Measurements from ENCODE around the gene STPG2. TPM values are rescaled to one million over a fixed set of nuclear protein-coding genes. Genes with fewer than 3 reads are reported as not detected.

STPG2 gene
- total RNA-seq, 1 donor from 2014 or later, result 0.52 TPM

GRCh38 chr4:97978791-97979488, 164.3 kb downstream of the STPG2 start:
- Histone ChIP-seq H3K9me3 (ENCODE audit: control insufficient read depth in 3 of 3, low read length in 3 of 3) (no peaks in the 10 kb centered on the region), H3K36me3 (ENCODE audit: control insufficient read depth in 3 of 3, insufficient read depth in 3 of 3, low read length in 3 of 3) (no peaks in the 10 kb centered on the region), H3K4me3 (ENCODE audit: low read length in 3 of 3) (no peak overlapping the region), H3K4me1 (ENCODE audit: control insufficient read depth in 3 of 3, insufficient read depth in 3 of 3, low read length in 3 of 3) (no peaks in the 10 kb centered on the region), H3K27me3 (ENCODE audit: control insufficient read depth in 3 of 3, insufficient read depth in 3 of 3, low read length in 3 of 3) (no peaks in the 10 kb centered on the region), H3K27ac (ENCODE audit: low read depth, low read length) (no peak overlapping the region), H3K9ac (ENCODE audit: low read depth in 1 of 3, low read length in 3 of 3) (no peak overlapping the region)

- H3K4me3 ChIP-seq (ENCODE audit: low read length in 3 of 3), result no peak overlapping the region
- no peak overlapping the region for H3K27ac ChIP-seq (ENCODE audit: low read depth, low read length)
- no peaks in the 10 kb centered on the region for H3K27me3 ChIP-seq (ENCODE audit: control insufficient read depth in 3 of 3, insufficient read depth in 3 of 3, low read length in 3 of 3)
- no peaks in the 10 kb centered on the region for H3K4me1 ChIP-seq (ENCODE audit: control insufficient read depth in 3 of 3, insufficient read depth in 3 of 3, low read length in 3 of 3)
- H3K9me3 ChIP-seq (ENCODE audit: control insufficient read depth in 3 of 3, low read length in 3 of 3), result peaks cover 0 to 2% (median 0%) of the 10 kb centered on the region in 3 donors
- no peak overlapping the region for H3K9ac ChIP-seq (ENCODE audit: low read depth in 1 of 3, low read length in 3 of 3)
- H3K36me3 ChIP-seq (ENCODE audit: control insufficient read depth in 3 of 3, insufficient read depth in 3 of 3, low read length in 3 of 3), result no peaks in the 10 kb centered on the region
These were observed 189.9 kb downstream of the STPG2 start for GRCh38 chr4:97953171-97953941.

- H3K36me3 ChIP-seq (ENCODE audit: control insufficient read depth in 3 of 3, insufficient read depth in 3 of 3, low read length in 3 of 3), result no peaks in the 10 kb centered on the region
- no peaks in the 10 kb centered on the region for H3K27me3 ChIP-seq (ENCODE audit: control insufficient read depth in 3 of 3, insufficient read depth in 3 of 3, low read length in 3 of 3)
- H3K4me1 ChIP-seq (ENCODE audit: control insufficient read depth in 3 of 3, insufficient read depth in 3 of 3, low read length in 3 of 3), result no peaks in the 10 kb centered on the region
- no peak overlapping the region for H3K4me3 ChIP-seq (ENCODE audit: low read length in 3 of 3)
- H3K27ac ChIP-seq (ENCODE audit: low read depth, low read length), result no peak overlapping the region
- peaks cover 0 to 2% (median 0%) of the 10 kb centered on the region in 3 donors for H3K9me3 ChIP-seq (ENCODE audit: control insufficient read depth in 3 of 3, low read length in 3 of 3)
- H3K9ac ChIP-seq (ENCODE audit: low read depth in 1 of 3, low read length in 3 of 3), result no peak overlapping the region
These were observed 190.5 kb downstream of the STPG2 start for GRCh38 chr4:97952763-97953162.

- no peak overlapping the region for H3K4me3 ChIP-seq (ENCODE audit: low read length in 3 of 3)
- H3K36me3 ChIP-seq (ENCODE audit: control insufficient read depth in 3 of 3, insufficient read depth in 3 of 3, low read length in 3 of 3), result no peaks in the 10 kb centered on the region
- no peaks in the 10 kb centered on the region for H3K27me3 ChIP-seq (ENCODE audit: control insufficient read depth in 3 of 3, insufficient read depth in 3 of 3, low read length in 3 of 3)
- H3K9me3 ChIP-seq (ENCODE audit: control insufficient read depth in 3 of 3, low read length in 3 of 3), result peaks cover 0 to 2% (median 0%) of the 10 kb centered on the region in 3 donors
- H3K4me1 ChIP-seq (ENCODE audit: control insufficient read depth in 3 of 3, insufficient read depth in 3 of 3, low read length in 3 of 3), result no peaks in the 10 kb centered on the region
- no peak overlapping the region for H3K9ac ChIP-seq (ENCODE audit: low read depth in 1 of 3, low read length in 3 of 3)
- no peak overlapping the region for H3K27ac ChIP-seq (ENCODE audit: low read depth, low read length)
These were observed 192.4 kb downstream of the STPG2 start for GRCh38 chr4:97950836-97951235.

- Histone ChIP-seq H3K9me3 (ENCODE audit: control insufficient read depth in 3 of 3, low read length in 3 of 3) (peaks cover 0 to 3% (median 3%) of the 10 kb centered on the region in 3 donors), H3K36me3 (ENCODE audit: control insufficient read depth in 3 of 3, insufficient read depth in 3 of 3, low read length in 3 of 3) (no peaks in the 10 kb centered on the region), H3K27ac (ENCODE audit: low read depth, low read length) (no peak overlapping the region), H3K4me1 (ENCODE audit: control insufficient read depth in 3 of 3, insufficient read depth in 3 of 3, low read length in 3 of 3) (no peaks in the 10 kb centered on the region), H3K27me3 (ENCODE audit: control insufficient read depth in 3 of 3, insufficient read depth in 3 of 3, low read length in 3 of 3) (no peaks in the 10 kb centered on the region), H3K9ac (ENCODE audit: low read depth in 1 of 3, low read length in 3 of 3) (no peak overlapping the region), H3K4me3 (ENCODE audit: low read length in 3 of 3) (no peak overlapping the region)
These were observed 200.3 kb downstream of the STPG2 start for GRCh38 chr4:97942951-97943350.

- no peaks in the 10 kb centered on the region for H3K4me1 ChIP-seq (ENCODE audit: control insufficient read depth in 3 of 3, insufficient read depth in 3 of 3, low read length in 3 of 3)
- no peak overlapping the region for H3K9ac ChIP-seq (ENCODE audit: low read depth in 1 of 3, low read length in 3 of 3)
- H3K9me3 ChIP-seq (ENCODE audit: control insufficient read depth in 3 of 3, low read length in 3 of 3), result peaks cover 0 to 3% (median 3%) of the 10 kb centered on the region in 3 donors
- no peak overlapping the region for H3K4me3 ChIP-seq (ENCODE audit: low read length in 3 of 3)
- H3K27ac ChIP-seq (ENCODE audit: low read depth, low read length), result no peak overlapping the region
- no peaks in the 10 kb centered on the region for H3K27me3 ChIP-seq (ENCODE audit: control insufficient read depth in 3 of 3, insufficient read depth in 3 of 3, low read length in 3 of 3)
- H3K36me3 ChIP-seq (ENCODE audit: control insufficient read depth in 3 of 3, insufficient read depth in 3 of 3, low read length in 3 of 3), result no peaks in the 10 kb centered on the region
These were observed 201.1 kb downstream of the STPG2 start for GRCh38 chr4:97942137-97942536.

- Histone ChIP-seq H3K9me3 (ENCODE audit: control insufficient read depth in 3 of 3, low read length in 3 of 3) (peaks cover 0 to 3% (median 3%) of the 10 kb centered on the region in 3 donors), H3K9ac (ENCODE audit: low read depth in 1 of 3, low read length in 3 of 3) (no peak overlapping the region), H3K27ac (ENCODE audit: low read depth, low read length) (no peak overlapping the region), H3K27me3 (ENCODE audit: control insufficient read depth in 3 of 3, insufficient read depth in 3 of 3, low read length in 3 of 3) (no peaks in the 10 kb centered on the region), H3K4me1 (ENCODE audit: control insufficient read depth in 3 of 3, insufficient read depth in 3 of 3, low read length in 3 of 3) (no peaks in the 10 kb centered on the region), H3K4me3 (ENCODE audit: low read length in 3 of 3) (no peak overlapping the region), H3K36me3 (ENCODE audit: control insufficient read depth in 3 of 3, insufficient read depth in 3 of 3, low read length in 3 of 3) (no peaks in the 10 kb centered on the region)
These were observed 205.1 kb downstream of the STPG2 start for GRCh38 chr4:97938141-97938540.

GRCh38 chr4:97924341-97924958, 218.8 kb downstream of the STPG2 start:
- H3K4me3 ChIP-seq (ENCODE audit: low read length in 3 of 3), result no peak overlapping the region

GRCh38 chr4:97923096-97923495, 220.2 kb downstream of the STPG2 start:
- Histone ChIP-seq H3K4me1 (ENCODE audit: control insufficient read depth in 3 of 3, insufficient read depth in 3 of 3, low read length in 3 of 3) (no peaks in the 10 kb centered on the region), H3K27me3 (ENCODE audit: control insufficient read depth in 3 of 3, insufficient read depth in 3 of 3, low read length in 3 of 3) (no peaks in the 10 kb centered on the region), H3K36me3 (ENCODE audit: control insufficient read depth in 3 of 3, insufficient read depth in 3 of 3, low read length in 3 of 3) (no peaks in the 10 kb centered on the region), H3K27ac (ENCODE audit: low read depth, low read length) (no peak overlapping the region), H3K4me3 (ENCODE audit: low read length in 3 of 3) (no peak overlapping the region), H3K9ac (ENCODE audit: low read depth in 1 of 3, low read length in 3 of 3) (no peak overlapping the region), H3K9me3 (ENCODE audit: control insufficient read depth in 3 of 3, low read length in 3 of 3) (no peaks in the 10 kb centered on the region)

More at GRCh38 chr4:97924341-97924958, 218.8 kb downstream of the STPG2 start:
- H3K27me3 ChIP-seq (ENCODE audit: control insufficient read depth in 3 of 3, insufficient read depth in 3 of 3, low read length in 3 of 3), result no peaks in the 10 kb centered on the region
- H3K4me1 ChIP-seq (ENCODE audit: control insufficient read depth in 3 of 3, insufficient read depth in 3 of 3, low read length in 3 of 3), result no peaks in the 10 kb centered on the region
- no peaks in the 10 kb centered on the region for H3K36me3 ChIP-seq (ENCODE audit: control insufficient read depth in 3 of 3, insufficient read depth in 3 of 3, low read length in 3 of 3)
- no peak overlapping the region for H3K9ac ChIP-seq (ENCODE audit: low read depth in 1 of 3, low read length in 3 of 3)
- H3K27ac ChIP-seq (ENCODE audit: low read depth, low read length), result no peak overlapping the region
- no peaks in the 10 kb centered on the region for H3K9me3 ChIP-seq (ENCODE audit: control insufficient read depth in 3 of 3, low read length in 3 of 3)

GRCh38 chr4:97917115-97917514, 226.2 kb downstream of the STPG2 start:
- no peak overlapping the region for H3K27ac ChIP-seq (ENCODE audit: low read depth, low read length)
- H3K27me3 ChIP-seq (ENCODE audit: control insufficient read depth in 3 of 3, insufficient read depth in 3 of 3, low read length in 3 of 3), result no peaks in the 10 kb centered on the region
- no peaks in the 10 kb centered on the region for H3K36me3 ChIP-seq (ENCODE audit: control insufficient read depth in 3 of 3, insufficient read depth in 3 of 3, low read length in 3 of 3)
- H3K4me3 ChIP-seq (ENCODE audit: low read length in 3 of 3), result no peak overlapping the region
- H3K9me3 ChIP-seq (ENCODE audit: control insufficient read depth in 3 of 3, low read length in 3 of 3), result no peaks in the 10 kb centered on the region
- H3K4me1 ChIP-seq (ENCODE audit: control insufficient read depth in 3 of 3, insufficient read depth in 3 of 3, low read length in 3 of 3), result no peaks in the 10 kb centered on the region
- no peak overlapping the region for H3K9ac ChIP-seq (ENCODE audit: low read depth in 1 of 3, low read length in 3 of 3)
